ENCODE data around the gene PROM1. TPM values are rescaled to one million over a fixed set of nuclear protein-coding genes. Genes with fewer than 3 reads are reported as not detected.

Gene PROM1
- total and polyA plus RNA-seq, 2 of the 8 experiments (the other 6 are each of a cell fraction or from before 2014, with no cell fraction given): 36.0 to 59.7 TPM

DNA sequence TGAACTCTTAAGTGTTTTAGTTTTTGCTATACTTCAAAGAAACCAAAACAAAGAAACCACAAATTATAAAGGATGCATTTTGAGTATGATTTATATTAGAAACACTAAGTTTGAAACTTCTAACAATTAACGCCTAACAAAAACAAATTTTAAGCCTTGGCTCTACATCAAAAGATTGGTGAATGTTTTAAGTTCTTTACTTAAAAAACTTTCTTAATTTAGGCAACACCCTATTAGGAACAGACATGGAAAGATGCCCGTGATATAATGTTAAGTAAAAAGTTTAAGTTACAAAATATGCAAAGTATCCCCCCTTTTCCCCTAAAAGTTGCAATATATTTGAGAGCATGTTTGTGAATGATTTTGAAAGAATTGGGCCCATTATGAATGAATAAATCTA is 21.2 kb downstream of the PROM1 start:
- Histone ChIP-seq H3K56ac (replicated peaks; ENCODE audit: insufficient read length, low read depth, low read length) (no peak overlapping the region), H3K4me1 (replicated peaks in 1 of 4; ENCODE audit: control insufficient read depth in 3 of 4, insufficient read depth in 4 of 4, low read length in 3 of 4) (peaks cover 0 to 3% (median 1%) of the 10 kb centered on the region in 4 experiments; a peak in 3 of 7 replicates), H4K91ac (replicated peaks; ENCODE audit: insufficient read length, low read length) (no peak overlapping the region), H3K79me2 (ENCODE audit: control insufficient read depth in 1 of 2, insufficient read depth in 2 of 2, low read length in 2 of 2) (peaks cover 6 to 85% of the 10 kb centered on the region in 2 experiments; a peak in 3 of 4 replicates), H3K9me3 (ENCODE audit: insufficient read depth in 2 of 2, low read depth in 1 of 2, low read length in 1 of 2) (no peaks in the 10 kb centered on the region), H3K36me3 (ENCODE audit: control insufficient read depth in 2 of 4, insufficient read depth in 4 of 4, low read length in 3 of 4) (peaks cover 0 to 21% (median 12%) of the 10 kb centered on the region in 4 experiments; a peak in 3 of 8 replicates), H2BK12ac (ENCODE audit: low read depth, low read length) (no peak overlapping the region), H3K14ac (ENCODE audit: insufficient read length) (no peak overlapping the region), H4K8ac (ENCODE audit: extremely low read depth, insufficient read depth, low read length) (no peak overlapping the region), H3K4me3 (ENCODE audit: extremely low read depth in 1 of 4, insufficient read depth in 2 of 4, low read depth in 3 of 4, low read length in 4 of 4) (no peak overlapping the region), H3K23ac (ENCODE audit: insufficient read length) (no peak overlapping the region), H3K27me3 (replicated peaks in 1 of 4; ENCODE audit: control insufficient read depth in 3 of 4, extremely low read depth in 1 of 4, insufficient read depth in 3 of 4, low read length in 3 of 4) (no peaks in the 10 kb centered on the region), H3K4me2 (ENCODE audit: insufficient read depth in 1 of 2, low read depth in 2 of 2, low read length in 2 of 2) (no peak overlapping the region), H2AFZ (ENCODE audit: low read length) (no peak overlapping the region), H2BK15ac (ENCODE audit: low read length) (no peak overlapping the region), H3K23me2 (ENCODE audit: low read depth, low read length) (no peaks in the 10 kb centered on the region), H2BK5ac (ENCODE audit: low read depth, low read length) (no peak overlapping the region), H4K20me1 (replicated peaks in 1 of 2; ENCODE audit: control insufficient read depth in 1 of 2, insufficient read depth in 2 of 2, low read length in 2 of 2) (peaks cover 0 to 3% of the 10 kb centered on the region in 2 experiments), H2BK120ac (replicated peaks; ENCODE audit: low read depth, low read length) (no peak overlapping the region), H2AK5ac (ENCODE audit: low read depth, low read length) (no peak overlapping the region), H3K4ac (replicated peaks; ENCODE audit: insufficient read length, low read depth, low read length) (no peak overlapping the region), H2BK20ac (ENCODE audit: low read length) (no peak overlapping the region), H3K79me1 (ENCODE audit: low read depth, low read length) (peaks cover 9% of the 10 kb centered on the region; the same call in 1 of the 2 replicates), H4K5ac (ENCODE audit: insufficient read length, low read depth, low read length) (no peak overlapping the region), H3K9ac (replicated peaks in 1 of 4; ENCODE audit: extremely low read depth in 1 of 4, low read depth in 3 of 4, low read length in 3 of 4) (no peak overlapping the region), H3K18ac (ENCODE audit: extremely low read depth, low read length) (no peak overlapping the region), H3K27ac (ENCODE audit: low read depth, low read length) (no peak overlapping the region)
- WGBS, 2 experiments (ENCODE audit: extremely low coverage in 1 of 2, insufficient coverage in 1 of 2, insufficient read length in 1 of 2, insufficient replicate concordance in 2 of 2, low coverage in 1 of 2, low lambda C conversion rate in 2 of 2, missing lambda C conversion rate in 1 of 2): 80% methylated on average over 2 of the region's 2 CpGs; no CpG with 5 or more reads in 1 of the 2 experiments
- POLR2A ChIA-PET (ENCODE audit: partially characterized antibody): interaction anchor here (1.5 kb wide), 1 partner anchor 9 kb away, joined by 4 read pairs; no protein-coding TSS in a partner anchor
- FAIRE-seq (no peak), DNase-seq (ENCODE audit: low read depth in 1 of 2, low spot score in 2 of 2) (no peak)
- CTCF ChIA-PET (ENCODE audit: partially characterized antibody): no interaction called here
- TF ChIP-seq CHD2 (IDR thresholded peaks at IDR 0.05; ENCODE audit: low read length) (no peak), TAF7 (optimal IDR thresholded peaks at IDR 0.05; ENCODE audit: borderline replicate concordance, low read depth, low read length) (no peak), SAP30 (IDR thresholded peaks at IDR 0.05; ENCODE audit: insufficient read depth, insufficient replicate concordance, low read length) (no peak), EZH2 (IDR thresholded peaks at IDR 0.05; ENCODE audit: low read depth, low read length, severe bottlenecking) (no peak), CBX5 (IDR thresholded peaks at IDR 0.05; ENCODE audit: low read depth, low read length) (no peak), NANOG (IDR thresholded peaks at IDR 0.05; ENCODE audit: insufficient read depth, low read depth, low read length, poor library complexity, severe bottlenecking) (no peak), RBBP5 (IDR thresholded peaks at IDR 0.05; ENCODE audit: borderline replicate concordance, low read depth, low read length) (no peak), SIRT6 (IDR thresholded peaks at IDR 0.05; ENCODE audit: low read length) (no peak), EGR1 (IDR thresholded peaks at IDR 0.05; ENCODE audit: borderline replicate concordance, low read depth, low read length) (no peak), SIN3A (conservative IDR thresholded peaks at IDR 0.05 in 1 of 2, IDR thresholded peaks at IDR 0.05 in 1 of 2; ENCODE audit: low read depth in 1 of 2, low read length in 2 of 2) (no peak), SRF (IDR thresholded peaks at IDR 0.05; ENCODE audit: low read depth, low read length) (no peak), PHF8 (conservative IDR thresholded peaks at IDR 0.05; ENCODE audit: low read depth, low read length) (no peak)
- TF ChIP-seq, protein P1, sequence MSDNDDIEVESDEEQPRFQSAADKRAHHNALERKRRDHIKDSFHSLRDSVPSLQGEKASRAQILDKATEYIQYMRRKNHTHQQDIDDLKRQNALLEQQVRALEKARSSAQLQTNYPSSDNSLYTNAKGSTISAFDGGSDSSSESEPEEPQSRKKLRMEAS (IDR thresholded peaks at IDR 0.05): no peak

Measured in H1 (cell line).